Keratinocyte (primary cell): ENCODE data around the gene ADRA2C. TPM values are rescaled to one million over a fixed set of nuclear protein-coding genes. Genes with fewer than 3 reads are reported as not detected.

ENCODE experiments used
- DNase-seq: peaks from one replicate; pipeline ENCODE4 v3.0.0-alpha.2; 2011; ENCODE audit warnings: low read depth, missing footprints, low spot score
- FAIRE-seq: peaks from 2 replicates; lab custom pipeline; 2011; peaks lifted over from hg19 to GRCh38; lab: Jason Lieb, UNC
- H2AFZ ChIP-seq: 2 replicates; pipeline ENCODE4 v1.6.0; 2012; ENCODE audit warnings: low read length, control low read depth, inconsistent platforms; ENCODE audit not compliant: control insufficient read depth
- H3K27ac ChIP-seq: 2 replicates; pipeline ENCODE4 v1.5.1; 2011; ENCODE audit warnings: low read length; ENCODE audit not compliant: control insufficient read depth, insufficient read depth
- H3K27me3 ChIP-seq: 3 replicates; pipeline ENCODE4 v1.6.0; 2011; ENCODE audit warnings: low read length; ENCODE audit not compliant: control insufficient read depth, insufficient read depth; ENCODE audit errors: extremely low read depth
- H3K36me3 ChIP-seq, 2 experiments: 2 replicates in 1 of 2; 3 replicates in 1 of 2; pipeline ENCODE4 v1.5.1; 2011; ENCODE audit warnings: low read length in 2 of 2, mild to moderate bottlenecking in 1 of 2; ENCODE audit not compliant: control insufficient read depth in 2 of 2, insufficient read depth in 2 of 2; ENCODE audit errors: extremely low read depth in 1 of 2
- H3K4me1 ChIP-seq: 3 replicates; pipeline ENCODE4 v1.5.1; 2011; ENCODE audit warnings: low read length; ENCODE audit not compliant: control insufficient read depth, insufficient read depth; ENCODE audit errors: extremely low read depth
- H3K4me2 ChIP-seq: 3 replicates; pipeline ENCODE4 v1.6.0; 2011; ENCODE audit warnings: low read depth, low read length; ENCODE audit not compliant: control insufficient read depth, insufficient read depth; ENCODE audit errors: extremely low read depth
- H3K4me3 ChIP-seq, 3 experiments: fragments of 200-600 bp in 1 of 3; sonication (generic) in 1 of 3; 2 replicates in 2 of 3; 3 replicates in 1 of 3; pipeline ENCODE4 v1.5.1; 2011 to 2016; ENCODE audit warnings: low read length in 3 of 3, mild to moderate bottlenecking in 3 of 3, control low read depth in 2 of 3, inconsistent platforms in 1 of 3, low read depth in 1 of 3, mixed read lengths in 1 of 3, mixed run types in 1 of 3, moderate library complexity in 1 of 3; ENCODE audit not compliant: control insufficient read depth in 2 of 3, insufficient read depth in 2 of 3; ENCODE audit errors: extremely low read depth in 1 of 3
- H3K79me2 ChIP-seq: 2 replicates; pipeline ENCODE4 v1.6.0; 2012; ENCODE audit warnings: low read length; ENCODE audit not compliant: control insufficient read depth, insufficient read depth
- H3K9ac ChIP-seq: 3 replicates; pipeline ENCODE4 v1.6.0; 2011; ENCODE audit warnings: low read length; ENCODE audit not compliant: control insufficient read depth, insufficient read depth; ENCODE audit errors: extremely low read depth
- H3K9me1 ChIP-seq: 3 replicates; pipeline ENCODE4 v1.6.0; 2011; ENCODE audit warnings: low read length; ENCODE audit not compliant: control insufficient read depth, insufficient read depth; ENCODE audit errors: extremely low read depth
- H3K9me3 ChIP-seq: 2 replicates; pipeline ENCODE4 v1.5.1; 2012; ENCODE audit warnings: low read depth, low read length; ENCODE audit not compliant: control insufficient read depth
- H4K20me1 ChIP-seq: 3 replicates; pipeline ENCODE4 v1.6.0; 2011; ENCODE audit warnings: low read length; ENCODE audit not compliant: control insufficient read depth, insufficient read depth; ENCODE audit errors: extremely low read depth
- CTCF ChIP-seq, 3 experiments: IDR thresholded peaks in 1 of 3; conservative IDR thresholded peaks in 1 of 3; optimal IDR thresholded peaks in 1 of 3; 2 replicates in 2 of 3; 3 replicates in 1 of 3; pipeline versions ENCODE3 to v1.5.1; 2011; ENCODE audit warnings: low read length in 3 of 3, mild to moderate bottlenecking in 3 of 3, moderate library complexity in 2 of 3, control low read depth in 1 of 3, inconsistent platforms in 1 of 3; ENCODE audit not compliant: insufficient read depth in 2 of 3; ENCODE audit errors: extremely low read depth in 1 of 3
- EZH2 ChIP-seq: IDR thresholded peaks from one replicate; pipeline ENCODE4 v1.6.1; 2012; ENCODE audit warnings: inconsistent platforms, mild to moderate bottlenecking, low read length, moderate library complexity
- dilution Hi-C: fragments of 300-500 bp; cut with MboI; formaldehyde crosslinking; loops from one replicate; pipeline ENCODE4 v1.7.0; 2020; ENCODE audit warnings: low sequenced_read_pairs; ENCODE audit not compliant: extremely low pct_ligation_motif_present
- polyA plus RNA-seq, 5 experiments: library from polyadenylated mRNA; depleted of rRNA in 3 of 5; stranded (reverse) in 3 of 5; stranded (forward) in 1 of 5; unstranded in 1 of 5; fragments of >200 nt; gene quantifications; 1 replicate in 1 of 5; 2 replicates in 3 of 5; 3 replicates in 1 of 5; pipeline versions ENCODE4 v1.2.1 to v1.2.3, GENCODE V29; 2011 to 2012; ENCODE audit warnings: missing spikeins in 2 of 5, low read depth in 1 of 5, low replicate concordance in 1 of 5

Gene ADRA2C
- polyA plus RNA-seq, 1 donor (not counting 4 experiments of a cell fraction or from before 2014, with no cell fraction given): 0.05 TPM

GRCh38 chr4:3771939-3772495 is 5.8 kb downstream of the ADRA2C start:
- no peak overlapping the region for H3K27ac ChIP-seq
- FAIRE-seq: no peak
- peaks cover 36% of the 10 kb centered on the region for H3K27me3 ChIP-seq
- H4K20me1 ChIP-seq: no peaks in the 10 kb centered on the region
- no peaks in the 10 kb centered on the region for H3K36me3 ChIP-seq
- H3K79me2 ChIP-seq: no peaks in the 10 kb centered on the region
- dilution Hi-C loops: no loop called here
- no peak overlapping the region for H3K4me3 ChIP-seq
- no peaks in the 10 kb centered on the region for H3K4me1 ChIP-seq
- no peak overlapping the region for H3K9ac ChIP-seq
- peaks cover 2% of the 10 kb centered on the region for H3K9me3 ChIP-seq
- H3K4me2 ChIP-seq: no peak overlapping the region
- H3K9me1 ChIP-seq: no peaks in the 10 kb centered on the region
- DNase-seq: no peak
- H2AFZ ChIP-seq: no peak overlapping the region
- no peak for TF ChIP-seq CTCF (optimal IDR thresholded peaks at IDR 0.05 in 1 of 3, IDR thresholded peaks at IDR 0.05 in 1 of 3, conservative IDR thresholded peaks at IDR 0.05 in 1 of 3; ENCODE audit: extremely low read depth in 1 of 3, insufficient read depth in 2 of 3, low read length in 3 of 3)
- TF ChIP-seq EZH2: no peak

- Histone ChIP-seq H3K4me2 (no peak overlapping the region), H3K36me3 (no peaks in the 10 kb centered on the region), H3K4me3 (no peak overlapping the region), H3K9me1 (no peaks in the 10 kb centered on the region), H3K4me1 (no peaks in the 10 kb centered on the region), H3K79me2 (no peaks in the 10 kb centered on the region), H2AFZ (no peak overlapping the region), H3K27ac (no peak overlapping the region), H3K9me3 (no peaks in the 10 kb centered on the region), H3K27me3 (peaks cover 33% of the 10 kb centered on the region), H3K9ac (no peak overlapping the region), H4K20me1 (no peaks in the 10 kb centered on the region)
- dilution Hi-C loops: no loop called here
- FAIRE-seq: no peak
- TF ChIP-seq EZH2: no peak
- DNase-seq: no peak
Observed at GRCh38 chr4:3772632-3773031, 6.4 kb downstream of the ADRA2C start.

GRCh38 chr4:3773552-3774001 is 7.4 kb downstream of the ADRA2C start:
- Histone ChIP-seq H3K36me3 (no peaks in the 10 kb centered on the region), H3K4me3 (no peak overlapping the region), H3K4me2 (no peak overlapping the region), H3K9me1 (no peaks in the 10 kb centered on the region), H3K27ac (no peak overlapping the region), H3K27me3 (peaks cover 24% of the 10 kb centered on the region), H3K9me3 (no peaks in the 10 kb centered on the region), H4K20me1 (no peaks in the 10 kb centered on the region), H3K9ac (no peak overlapping the region), H3K79me2 (no peaks in the 10 kb centered on the region), H2AFZ (no peak overlapping the region), H3K4me1 (no peaks in the 10 kb centered on the region)
- FAIRE-seq (no peak), DNase-seq (no peak)
- dilution Hi-C loops: no loop called here
- TF ChIP-seq CTCF (optimal IDR thresholded peaks at IDR 0.05 in 1 of 3, IDR thresholded peaks at IDR 0.05 in 1 of 3, conservative IDR thresholded peaks at IDR 0.05 in 1 of 3; ENCODE audit: extremely low read depth in 1 of 3, insufficient read depth in 2 of 3, low read length in 3 of 3) (no peak), EZH2 (no peak)
